Right lobe of liver (tissue), 4 donors: ENCODE measurements around the gene SPAAR.

Experiments
- CTCF ChIP-seq, 4 donors: fragments of 200-600 bp in 3 of 4; fragments of 450-650 bp in 1 of 4; IDR thresholded peaks; one replicate each; pipeline versions ENCODE4 v1.5.1 to v1.8.0; 2016 to 2022; ENCODE audit warnings: antibody characterized with exemption in 4 of 4, mild to moderate bottlenecking in 2 of 4
- POLR2A ChIP-seq: fragments of 450-650 bp; IDR thresholded peaks from one replicate; pipeline ENCODE4 v1.6.1; 2017; ENCODE audit warnings: antibody characterized with exemption, mild to moderate bottlenecking
- donor health status: DM: no; HTN: no; CAD: no.
- donor health status: DM: no; HTN: no; CAD: no.
- donor health status: DM: no; HTN: yes; CAD: no.

- TF ChIP-seq CTCF (IDR thresholded peaks at IDR 0.05) (no peak), POLR2A (no peak)
Measured at GRCh38 chr9:35861161-35861897, 48.0 kb upstream of the SPAAR start.
